Trophoblast cell (in vitro differentiated cells and primary cell): ENCODE results near the gene ARMC6.
A peak's percentile ranks its signal among the peaks of the same experiment; 100 is the strongest.

Source experiments
- DNase-seq, 2 donors: peaks; one replicate each; pipeline ENCODE4 v3.0.0-alpha.2; 2016
- H2AFZ ChIP-seq: 2 replicates; pipeline ENCODE4 v1.6.1; 2013; ENCODE audit warnings: low read length, moderate library complexity, mild to moderate bottlenecking; ENCODE audit not compliant: insufficient read depth, poor library complexity
- H2AK5ac ChIP-seq: 2 replicates; pipeline ENCODE4 v1.6.1; 2013; ENCODE audit warnings: mild to moderate bottlenecking, low read length
- H2BK120ac ChIP-seq: 2 replicates; pipeline ENCODE4 v1.6.1; 2013; ENCODE audit warnings: low read length, mild to moderate bottlenecking, moderate library complexity; ENCODE audit not compliant: insufficient read depth, poor library complexity
- H2BK12ac ChIP-seq: 2 replicates; pipeline ENCODE4 v1.6.1; 2013; ENCODE audit warnings: mild to moderate bottlenecking, low read length, moderate library complexity
- H2BK5ac ChIP-seq: 2 replicates; pipeline ENCODE4 v1.6.1; 2013; ENCODE audit warnings: low read length, low read depth, moderate library complexity, mild to moderate bottlenecking; ENCODE audit not compliant: poor library complexity
- H3K14ac ChIP-seq: 2 replicates; pipeline ENCODE4 v1.6.1; 2013; ENCODE audit warnings: mild to moderate bottlenecking, low read length
- H3K18ac ChIP-seq: 2 replicates; pipeline ENCODE4 v1.6.1; 2013; ENCODE audit warnings: mild to moderate bottlenecking, low read length
- H3K23ac ChIP-seq: 2 replicates; pipeline ENCODE4 v1.6.1; 2013; ENCODE audit warnings: low read length
- H3K27ac ChIP-seq: 2 replicates; pipeline ENCODE4 v1.5.1; 2013; ENCODE audit warnings: low read depth, mild to moderate bottlenecking, inconsistent platforms, low read length, moderate library complexity
- H3K27me3 ChIP-seq: 2 replicates; pipeline ENCODE4 v1.6.1; 2013; ENCODE audit warnings: inconsistent platforms, mild to moderate bottlenecking, low read length, moderate library complexity; ENCODE audit not compliant: insufficient read depth
- H3K36me3 ChIP-seq, 2 experiments: 1 replicate in 1 of 2; 2 replicates in 1 of 2; pipeline ENCODE4 v1.6.1; 2013; ENCODE audit warnings: low read length in 2 of 2, mild to moderate bottlenecking in 2 of 2, moderate library complexity in 1 of 2; ENCODE audit not compliant: insufficient read depth in 2 of 2, control insufficient read depth in 1 of 2
- H3K4ac ChIP-seq: 2 replicates; pipeline ENCODE4 v1.6.1; 2013; ENCODE audit warnings: low read depth, mild to moderate bottlenecking, low read length, moderate library complexity
- H3K4me1 ChIP-seq, 2 experiments: 1 replicate in 1 of 2; 2 replicates in 1 of 2; pipeline ENCODE4 v1.6.1; 2013; ENCODE audit warnings: low read length in 2 of 2, mild to moderate bottlenecking in 2 of 2, moderate library complexity in 1 of 2; ENCODE audit not compliant: insufficient read depth in 2 of 2, control insufficient read depth in 1 of 2
- H3K4me2 ChIP-seq: 2 replicates; pipeline ENCODE4 v1.6.1; 2013; ENCODE audit warnings: inconsistent platforms, mild to moderate bottlenecking, low read length, moderate library complexity
- H3K4me3 ChIP-seq: 2 replicates; pipeline ENCODE4 v1.5.1; 2013; ENCODE audit warnings: mild to moderate bottlenecking, low read depth, low read length, inconsistent platforms
- H3K79me1 ChIP-seq: one replicate; pipeline ENCODE4 v1.6.1; 2013; ENCODE audit warnings: low read length
- H3K79me2 ChIP-seq: 2 replicates; pipeline ENCODE4 v1.6.1; 2013; ENCODE audit warnings: low read length, mild to moderate bottlenecking; ENCODE audit not compliant: control insufficient read depth, insufficient read depth, poor library complexity
- H3K9ac ChIP-seq: 2 replicates; pipeline ENCODE4 v1.6.1; 2013; ENCODE audit warnings: mild to moderate bottlenecking, low read length
- H3K9me3 ChIP-seq: 2 replicates; pipeline ENCODE4 v1.6.1; 2013; ENCODE audit warnings: low read depth, mild to moderate bottlenecking, control low read depth, inconsistent platforms, low read length; ENCODE audit not compliant: insufficient read depth
- H4K12ac ChIP-seq: 2 replicates; pipeline ENCODE4 v1.6.1; 2013; ENCODE audit warnings: low read depth, mild to moderate bottlenecking, low read length, moderate library complexity
- H4K8ac ChIP-seq: 2 replicates; pipeline ENCODE4 v1.6.1; 2013; ENCODE audit warnings: low read depth, mild to moderate bottlenecking, low read length, moderate library complexity
- H4K91ac ChIP-seq: one replicate; pipeline ENCODE4 v1.6.1; 2013; ENCODE audit warnings: low read depth, mild to moderate bottlenecking, low read length, moderate library complexity
- WGBS: extraction: QIAGEN DNeasy Blood & Tissue Kit; methylation state at CpG from one replicate; pipeline ENCODE4 v1.1.7; 2013; ENCODE audit warnings: missing lambda C conversion rate; ENCODE audit not compliant: insufficient read length, insufficient coverage; ENCODE audit errors: extremely low coverage; 5-methylcytosine and 5-hydroxymethylcytosine counted together

ARMC6 gene

DNA sequence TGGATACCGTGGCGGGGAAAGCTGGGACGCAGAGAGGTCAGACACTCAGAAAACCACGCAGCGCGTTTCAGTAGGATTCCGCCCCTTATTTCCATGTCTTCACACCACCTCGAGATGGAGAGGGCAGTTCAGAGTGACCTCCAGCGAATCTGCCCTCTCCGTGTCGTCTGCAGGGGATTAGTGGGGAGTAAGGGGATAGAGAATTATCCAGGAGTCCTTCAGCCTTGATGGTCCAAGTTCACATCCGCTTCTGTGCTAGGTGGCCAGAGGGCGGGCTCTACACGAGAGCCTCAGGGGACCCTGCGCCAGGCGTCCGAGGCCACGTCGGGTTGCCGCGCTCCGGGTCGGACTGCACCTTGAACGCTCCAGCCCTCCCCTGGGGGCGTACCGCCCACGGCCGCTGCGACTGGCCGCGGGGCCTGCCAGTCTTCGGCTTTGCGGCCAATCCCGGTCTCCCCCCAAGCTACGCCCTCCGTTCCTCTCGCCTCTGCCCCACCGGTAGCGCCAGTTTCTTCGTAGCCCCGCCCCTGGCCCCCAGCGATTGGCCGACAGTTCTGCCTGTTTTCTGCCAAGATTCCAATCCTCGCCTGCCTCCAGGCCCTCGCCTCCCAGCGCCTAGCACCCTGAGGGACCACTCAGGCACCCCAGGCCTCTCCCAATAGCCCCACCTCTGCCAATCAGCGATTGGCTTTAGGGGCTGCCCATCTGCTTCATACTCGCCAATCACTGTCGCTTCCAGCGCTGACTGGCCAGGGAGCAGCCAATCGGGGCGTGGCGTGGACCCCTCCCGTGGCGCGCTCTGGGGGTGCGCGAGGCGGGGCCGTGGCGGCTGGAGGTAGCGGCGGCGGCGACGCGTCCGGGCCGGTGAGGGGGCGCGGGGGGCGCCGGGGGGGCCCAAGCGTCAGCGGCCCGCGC, 30.0 kb downstream of the ARMC6 start, which contains the start of gene SLC25A42:
TSS of gene SLC25A42 (plus strand) at position 812 of the 915 bp plus-strand sequence. CDS start 32,131 bp downstream, outside the sequence.
- H2AK5ac ChIP-seq, result no peak within 1 kb of the TSS
- no peak within 1 kb of the TSS for H3K23ac ChIP-seq
- peak within 1 kb of the TSS; percentile 2 for H4K91ac ChIP-seq
- peak within 1 kb of the TSS; percentile 4 for H3K9ac ChIP-seq
- peak within 1 kb of the TSS; percentile 71 for H4K8ac ChIP-seq
- peak within 1 kb of the TSS; percentile 7 for H3K27ac ChIP-seq
- peaks cover 3% of the 10 kb centered on the region for H3K79me1 ChIP-seq
- peaks cover 4 to 10% of the 10 kb centered on the region in 2 experiments for H3K36me3 ChIP-seq
- no peak within 1 kb of the TSS for H2BK5ac ChIP-seq
- H2BK12ac ChIP-seq, result no peak within 1 kb of the TSS
- H3K27me3 ChIP-seq, result no peaks in the 10 kb centered on the region
- peak within 1 kb of the TSS; percentile 95 for H3K4me2 ChIP-seq
- H3K14ac ChIP-seq, result peak within 1 kb of the TSS; percentile 24
- WGBS, result no CpG with 5 or more reads among the region's 77 CpGs
- peak within 1 kb of the TSS; percentile 78 for H3K4me3 ChIP-seq
- no peaks in the 10 kb centered on the region for H3K79me2 ChIP-seq
- H3K4me1 ChIP-seq, result peaks cover 9 to 20% of the 10 kb centered on the region in 2 experiments
- H2BK120ac ChIP-seq, result no peak within 1 kb of the TSS
- H3K4ac ChIP-seq, result no peak within 1 kb of the TSS
- peak within 1 kb of the TSS; percentile 4 for H4K12ac ChIP-seq
- H3K18ac ChIP-seq, result no peak within 1 kb of the TSS
- peak; percentile 99 to 100 for DNase-seq
- peak within 1 kb of the TSS; percentile 23 for H2AFZ ChIP-seq
- peaks cover 3% of the 10 kb centered on the region for H3K9me3 ChIP-seq

- peaks cover 4 to 6% of the 10 kb centered on the region in 2 experiments for H3K36me3 ChIP-seq
- H3K79me1 ChIP-seq, result peaks cover 3% of the 10 kb centered on the region
- peak overlapping the region; percentile 2 for H4K91ac ChIP-seq
- no peak overlapping the region for H2AK5ac ChIP-seq
- peak overlapping the region; percentile 8 for H4K8ac ChIP-seq
- H3K4me2 ChIP-seq, result peak overlapping the region; percentile 95
- no peak overlapping the region for H2BK120ac ChIP-seq
- H3K4ac ChIP-seq, result no peak overlapping the region
- peak overlapping the region; percentile 78 for H3K4me3 ChIP-seq
- H2AFZ ChIP-seq, result peak overlapping the region; percentile 23
- H4K12ac ChIP-seq, result no peak overlapping the region
- H3K18ac ChIP-seq, result no peak overlapping the region
- peaks cover 9 to 20% of the 10 kb centered on the region in 2 experiments for H3K4me1 ChIP-seq
- no peak overlapping the region for H3K14ac ChIP-seq
- H3K23ac ChIP-seq, result no peak overlapping the region
- no peak overlapping the region for H2BK5ac ChIP-seq
- peak overlapping the region; percentile 7 for H3K27ac ChIP-seq
- H3K9me3 ChIP-seq, result peaks cover 3% of the 10 kb centered on the region
- no peaks in the 10 kb centered on the region for H3K79me2 ChIP-seq
- H3K27me3 ChIP-seq, result no peaks in the 10 kb centered on the region
- no CpG with 5 or more reads among the region's 29 CpGs for WGBS
- H3K9ac ChIP-seq, result peak overlapping the region; percentile 4
- peak in 1 of 2 donors; percentile 23 for DNase-seq
- H2BK12ac ChIP-seq, result no peak overlapping the region
These were observed 30.8 kb downstream of the ARMC6 start for GRCh38 chr19:19064098-19064722.

GRCh38 chr19:19064811-19065745, 31.7 kb downstream of the ARMC6 start:
- no peak overlapping the region for H2AK5ac ChIP-seq
- no peak overlapping the region for H4K8ac ChIP-seq
- H3K18ac ChIP-seq, result no peak overlapping the region
- no peak overlapping the region for H4K91ac ChIP-seq
- no peak overlapping the region for H3K4ac ChIP-seq
- H2BK120ac ChIP-seq, result no peak overlapping the region
- H3K27ac ChIP-seq, result no peak overlapping the region
- no peak overlapping the region for H3K4me2 ChIP-seq
- no peak overlapping the region for H2BK5ac ChIP-seq
- no peaks in the 10 kb centered on the region for H3K27me3 ChIP-seq
- H4K12ac ChIP-seq, result no peak overlapping the region
- H3K23ac ChIP-seq, result no peak overlapping the region
- H3K14ac ChIP-seq, result no peak overlapping the region
- H2BK12ac ChIP-seq, result no peak overlapping the region
- no peaks in the 10 kb centered on the region for H3K9me3 ChIP-seq
- no CpG with 5 or more reads among the region's 25 CpGs for WGBS
- H3K36me3 ChIP-seq, result peaks cover 0 to 2% of the 10 kb centered on the region in 2 experiments
- H2AFZ ChIP-seq, result no peak overlapping the region
- H3K9ac ChIP-seq, result no peak overlapping the region
- peaks cover 9 to 20% of the 10 kb centered on the region in 2 experiments for H3K4me1 ChIP-seq
- no peak overlapping the region for H3K4me3 ChIP-seq
- no peaks in the 10 kb centered on the region for H3K79me2 ChIP-seq
- DNase-seq, result peak in 1 of 2 donors; percentile 52
- H3K79me1 ChIP-seq, result peaks cover 3% of the 10 kb centered on the region
